EL (cell line): Measurements from ENCODE around the gene BCL2L12.
A peak's percentile ranks its signal among the peaks of the same experiment; 100 is the strongest.

Experiments
- DNase-seq: peaks from one replicate; pipeline ENCODE4 v3.0.0-alpha.2; 2016

BCL2L12 gene

GRCh38 chr19:49685845-49686332 is 20.2 kb downstream of the BCL2L12 start:
- no peak for DNase-seq

DNA sequence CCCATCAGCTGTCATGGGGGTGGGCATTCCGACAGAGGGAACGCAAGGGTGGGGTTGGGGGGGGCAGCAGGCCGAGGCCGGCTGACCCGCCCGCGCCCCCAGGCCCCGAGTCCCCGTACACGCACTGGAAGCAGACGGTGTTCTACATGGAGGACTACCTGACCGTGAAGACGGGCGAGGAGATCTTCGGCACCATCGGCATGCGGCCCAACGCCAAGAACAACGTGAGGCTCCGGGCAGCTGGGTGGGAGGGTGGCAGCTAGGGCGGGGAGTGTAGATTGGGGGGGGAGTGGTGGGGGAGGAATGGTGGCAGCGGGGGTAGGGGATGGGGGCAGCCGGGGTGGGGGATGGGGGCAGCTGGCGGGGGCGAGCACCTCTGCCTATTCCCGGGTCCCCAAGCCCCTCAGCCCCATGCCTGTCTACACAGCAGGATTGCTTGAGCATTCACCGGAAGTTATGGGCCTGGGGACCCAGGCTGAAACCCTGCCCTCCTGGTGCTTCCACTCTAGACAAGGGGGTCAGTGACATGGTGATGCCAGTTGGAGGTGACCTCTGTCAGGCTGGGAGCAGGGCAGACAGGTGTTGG is 20.9 kb downstream of the BCL2L12 start:
- no peak for DNase-seq

DNA sequence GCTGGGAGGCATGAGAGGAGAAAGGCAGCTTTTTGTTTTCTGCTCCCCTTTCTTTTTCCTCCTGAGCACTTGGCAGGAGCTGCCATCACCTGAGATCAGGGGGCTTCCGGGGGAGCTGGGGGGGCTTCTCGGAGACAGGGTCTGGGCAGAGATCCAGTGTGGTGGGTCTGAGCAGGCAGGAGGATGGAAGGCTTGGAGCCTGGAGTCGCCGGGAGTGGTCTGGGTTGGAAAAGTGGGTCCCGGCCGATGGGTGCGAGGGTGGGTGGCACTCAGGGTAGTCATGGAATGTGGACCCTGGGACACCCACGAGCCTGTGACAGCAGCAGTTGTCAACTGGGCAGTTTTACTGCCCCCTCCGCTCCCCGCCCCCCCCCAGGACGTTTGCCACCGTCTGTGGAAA is 21.4 kb downstream of the BCL2L12 start:
- DNase-seq, result no peak

- DNase-seq, result peak; percentile 51
Measured at GRCh38 chr19:49687566-49688316, 22.0 kb downstream of the BCL2L12 start.

DNA sequence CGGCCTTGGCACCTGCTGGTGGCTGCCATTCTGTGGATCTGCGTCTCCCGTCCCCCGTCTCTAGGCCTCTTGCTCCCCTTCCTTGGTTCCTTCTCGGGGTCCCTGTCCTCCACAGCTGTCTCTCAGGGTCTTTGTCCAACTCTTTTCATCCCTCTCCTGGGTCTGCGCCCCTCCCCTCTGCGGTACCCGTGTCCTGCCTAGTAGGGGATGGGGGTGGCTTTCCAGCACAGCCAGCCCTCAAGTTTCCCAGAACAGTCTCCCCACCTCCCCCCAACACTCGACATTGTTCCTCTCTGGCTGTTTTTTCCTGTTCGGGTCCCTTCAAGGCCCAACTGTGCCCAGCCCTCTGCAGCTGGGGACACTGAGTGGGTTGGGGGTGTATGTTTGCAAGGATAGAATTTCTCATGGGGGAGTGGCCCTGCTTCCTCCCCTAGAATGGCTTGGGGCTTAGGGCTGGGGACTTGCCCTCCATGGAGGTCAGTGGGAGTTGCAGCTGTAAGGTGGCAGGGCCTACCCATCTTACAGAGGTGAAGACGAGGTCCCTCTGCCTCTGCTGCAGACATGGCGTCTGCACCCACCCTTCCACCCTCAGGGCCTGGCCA is 22.9 kb downstream of the BCL2L12 start:
- DNase-seq, result no peak

GRCh38 chr19:49689133-49690078 is 23.7 kb downstream of the BCL2L12 start, which contains the start of gene ADM5:
Gene ADM5, plus strand, starts transcription at chr19:49689594. Its CDS starts 244 bp downstream, at chr19:49689838.
- peak; percentile 36 for DNase-seq

DNA sequence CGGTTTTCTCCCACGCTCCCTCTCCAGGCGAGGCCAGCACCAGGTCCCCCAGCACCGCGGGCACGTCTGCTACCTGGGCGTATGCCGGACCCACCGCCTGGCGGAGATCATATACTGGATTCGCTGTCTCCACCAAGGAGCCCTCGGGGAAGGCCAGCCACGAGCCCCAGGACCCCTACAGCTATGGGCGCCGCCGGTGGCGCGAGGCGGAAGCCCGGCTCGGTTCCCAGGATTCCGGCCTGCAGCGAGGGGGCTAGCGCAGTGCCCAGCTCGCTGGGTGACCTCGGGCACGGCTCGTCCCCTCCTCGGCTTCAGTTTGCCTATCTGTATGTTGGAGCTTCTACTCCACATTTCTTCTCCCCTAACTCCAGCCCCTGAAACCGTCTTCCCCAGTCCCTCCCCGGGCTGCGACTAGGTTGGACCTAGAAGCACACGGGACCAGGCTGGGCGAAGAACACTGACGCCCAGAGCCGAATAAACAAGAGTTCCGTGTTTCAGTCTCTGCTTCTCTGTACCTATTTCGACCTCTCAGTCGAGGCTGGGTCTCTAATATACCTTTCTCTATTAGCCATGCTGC is 24.4 kb downstream of the BCL2L12 start:
- peak; percentile 32 for DNase-seq

GRCh38 chr19:49690656-49691242 is 25.0 kb downstream of the BCL2L12 start, which contains the start of gene CPT1C:
Gene CPT1C, plus strand, starts transcription at chr19:49691116. Its CDS starts 1,137 bp downstream, at chr19:49692253.
- peak; percentile 95 for DNase-seq

DNA sequence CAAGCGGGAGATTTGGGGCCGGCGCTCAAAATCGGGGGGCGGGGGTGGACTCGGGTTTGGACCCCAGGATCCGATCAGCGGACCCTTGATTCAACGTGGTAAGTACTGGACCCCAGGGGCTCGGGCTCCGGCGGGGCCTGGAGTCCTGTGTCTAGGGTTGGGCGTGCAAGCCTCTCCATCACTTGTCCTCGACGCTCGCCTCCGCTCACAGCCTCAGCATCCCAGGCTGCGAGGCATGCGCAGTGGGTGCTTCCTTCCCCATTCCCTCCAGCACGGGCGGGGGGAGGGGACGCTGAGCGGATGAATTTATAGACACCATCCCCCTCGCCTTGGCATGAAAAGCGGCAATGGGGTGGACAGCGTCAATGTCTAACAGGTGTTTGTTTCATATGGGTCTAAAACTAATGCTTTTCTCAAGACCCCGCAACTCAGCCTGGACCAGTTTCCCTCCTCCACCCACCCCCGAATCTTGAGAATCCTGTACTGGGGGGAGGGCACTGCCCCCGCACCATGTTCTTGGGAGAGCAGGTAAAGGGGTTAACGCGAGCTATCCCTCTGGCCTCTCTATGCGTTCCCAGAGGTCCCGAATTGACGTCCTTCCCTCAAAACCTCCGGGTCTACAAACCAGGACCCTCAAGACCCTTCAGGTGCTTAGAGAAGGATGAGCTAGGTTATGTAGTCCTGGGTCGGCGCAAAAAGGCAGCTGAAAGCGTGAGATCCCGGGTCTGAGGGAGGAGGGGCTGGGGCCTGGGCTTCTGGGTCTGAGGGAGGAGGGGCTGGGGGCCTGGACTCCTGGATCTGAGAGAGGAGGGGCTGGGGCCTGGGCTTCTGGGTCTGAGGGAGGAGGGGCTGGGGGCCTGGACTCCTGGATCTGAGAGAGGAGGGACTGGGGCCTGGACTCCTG is 25.8 kb downstream of the BCL2L12 start:
- peak; percentile 85 for DNase-seq

DNA sequence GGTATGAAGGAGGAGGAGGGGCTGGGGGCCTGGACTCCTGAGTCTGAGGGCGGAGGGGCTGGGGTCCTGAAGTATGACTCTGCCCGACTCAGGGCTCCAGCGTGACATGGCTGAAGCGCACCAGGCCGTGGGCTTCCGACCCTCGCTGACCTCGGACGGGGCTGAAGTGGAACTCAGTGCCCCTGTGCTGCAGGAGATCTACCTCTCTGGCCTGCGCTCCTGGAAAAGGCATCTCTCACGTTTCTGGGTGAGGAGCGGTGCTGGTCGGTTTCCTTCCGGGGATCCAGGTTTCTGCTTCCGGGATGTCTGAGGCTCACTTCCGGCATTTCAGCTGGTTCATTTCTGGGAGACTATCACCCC is 26.4 kb downstream of the BCL2L12 start:
- no peak for DNase-seq

- no peak for DNase-seq
Measured at GRCh38 chr19:49696115-49696514, 30.4 kb downstream of the BCL2L12 start.

- no peak for DNase-seq
Measured at GRCh38 chr19:49696865-49697264, 31.1 kb downstream of the BCL2L12 start.

GRCh38 chr19:49699364-49699763 is 33.6 kb downstream of the BCL2L12 start:
- DNase-seq, result no peak

DNA sequence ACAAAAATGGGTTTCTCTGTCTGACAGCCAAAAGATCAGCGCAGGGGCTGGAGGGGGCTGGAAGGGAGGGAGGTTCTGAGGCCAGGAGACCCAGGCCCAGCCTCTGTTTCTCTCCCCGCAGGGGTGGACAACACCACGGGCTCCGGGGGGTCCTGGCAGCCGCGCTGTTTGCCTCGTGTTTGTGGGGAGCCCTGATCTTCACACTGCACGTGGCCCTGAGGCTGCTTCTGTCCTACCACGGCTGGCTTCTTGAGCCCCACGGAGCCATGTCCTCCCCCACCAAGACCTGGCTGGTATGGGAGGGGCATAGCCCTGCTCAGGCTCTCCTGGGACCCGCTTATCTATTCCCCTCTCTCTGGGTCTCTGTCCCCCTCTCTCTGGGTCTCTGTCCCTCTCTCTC is 34.8 kb downstream of the BCL2L12 start:
- no peak for DNase-seq

DNA sequence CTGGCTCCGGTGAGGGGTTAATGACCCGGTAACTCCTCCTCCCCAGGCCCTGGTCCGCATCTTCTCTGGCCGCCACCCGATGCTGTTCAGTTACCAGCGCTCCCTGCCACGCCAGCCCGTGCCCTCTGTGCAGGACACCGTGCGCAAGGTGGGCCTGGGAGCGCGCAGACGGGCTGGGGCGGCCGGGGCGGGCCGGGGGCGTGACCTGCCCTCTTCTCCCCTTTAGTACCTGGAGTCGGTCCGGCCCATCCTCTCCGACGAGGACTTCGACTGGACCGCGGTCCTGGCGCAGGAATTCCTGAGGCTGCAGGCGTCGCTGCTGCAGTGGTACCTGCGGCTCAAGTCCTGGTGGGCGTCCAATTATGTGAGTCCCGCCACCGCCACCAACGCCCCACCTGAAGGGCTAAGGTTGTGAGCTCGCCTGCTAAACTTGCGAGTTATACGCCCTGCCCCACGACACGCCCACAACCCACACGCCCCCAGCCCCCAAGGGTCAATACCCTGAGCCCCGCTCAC is 35.6 kb downstream of the BCL2L12 start:
- DNase-seq, result no peak

- DNase-seq, result no peak
Measured at GRCh38 chr19:49704888-49705642, 39.3 kb downstream of the BCL2L12 start.

DNA sequence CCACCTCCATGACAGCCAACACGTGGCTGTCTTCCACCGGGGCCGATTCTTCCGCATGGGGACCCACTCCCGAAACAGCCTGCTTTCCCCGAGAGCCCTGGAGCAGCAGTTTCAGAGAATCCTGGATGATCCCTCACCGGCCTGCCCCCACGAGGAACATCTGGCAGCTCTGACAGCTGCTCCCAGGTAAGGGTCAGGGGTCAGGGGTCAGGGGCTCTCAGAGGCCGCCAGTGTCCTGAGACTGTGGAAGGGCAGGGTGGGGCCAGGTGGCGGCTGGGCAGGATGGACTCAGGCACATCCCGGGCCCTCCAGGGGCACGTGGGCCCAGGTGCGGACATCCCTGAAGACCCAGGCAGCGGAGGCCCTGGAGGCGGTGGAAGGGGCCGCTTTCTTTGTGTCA is 40.2 kb downstream of the BCL2L12 start:
- DNase-seq, result no peak

DNA sequence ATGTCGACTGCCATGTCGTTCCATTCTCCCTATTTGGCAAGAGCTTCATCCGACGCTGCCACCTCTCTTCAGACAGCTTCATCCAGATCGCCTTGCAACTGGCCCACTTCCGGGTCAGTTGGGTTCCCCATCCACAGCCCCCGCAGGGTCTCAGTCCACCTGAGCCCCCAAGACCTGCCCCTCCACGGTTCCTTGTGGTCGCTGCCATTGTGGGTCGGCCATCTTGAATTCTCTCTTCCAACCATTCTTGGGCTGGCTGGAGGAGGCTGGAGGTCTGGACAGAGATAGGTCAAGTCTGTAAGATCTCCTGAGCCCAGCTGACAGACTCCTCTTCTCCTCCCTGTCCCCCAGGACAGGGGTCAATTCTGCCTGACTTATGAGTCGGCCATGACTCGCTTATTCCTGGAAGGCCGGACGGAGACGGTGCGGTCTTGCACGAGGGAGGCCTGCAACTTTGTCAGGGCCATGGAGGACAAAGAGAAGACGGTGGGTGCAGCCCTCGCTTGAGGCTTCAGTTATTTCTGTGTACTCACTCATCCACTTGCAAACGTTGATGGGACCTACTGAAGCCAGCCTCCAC is 44.7 kb downstream of the BCL2L12 start:
- DNase-seq, result peak; percentile 82

- peak; percentile 93 for DNase-seq
Measured at GRCh38 chr19:49712397-49712859, 46.7 kb downstream of the BCL2L12 start.
